VCaP (cell line): ENCODE measurements around the gene KLHL3.

Source experiments
- H3K27ac ChIP-seq: fragments of 450-650 bp; 2 replicates; pipeline ENCODE4 v1.5.1; 2017
- TF ChIP-seq, protein P1 (sequence below): fragments of 450-650 bp; conservative IDR thresholded peaks from 2 replicates; pipeline ENCODE4 v1.5.1; 2017; ENCODE audit warnings: mild to moderate bottlenecking, moderate library complexity

The KLHL3 gene

DNA sequence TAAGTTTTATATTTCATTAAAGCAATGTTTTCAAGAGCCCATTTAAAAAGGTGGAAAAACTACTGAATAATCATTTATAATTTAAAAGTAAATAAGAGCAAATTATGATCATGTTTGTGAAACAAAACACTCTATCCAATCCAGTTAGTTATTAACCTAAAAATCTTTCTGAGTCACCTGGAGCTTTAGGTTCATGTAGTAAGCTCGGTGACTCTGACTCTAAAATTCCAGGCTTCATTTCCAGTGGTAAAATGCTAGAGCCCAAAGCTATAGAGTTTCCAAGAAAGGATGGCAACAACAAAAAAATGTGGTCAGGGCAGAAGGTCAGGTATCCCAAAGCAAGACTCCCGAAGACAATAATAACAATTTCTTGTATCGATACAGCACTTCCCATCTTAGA is 160.7 kb downstream of the KLHL3 start:
- TF ChIP-seq, protein P1, sequence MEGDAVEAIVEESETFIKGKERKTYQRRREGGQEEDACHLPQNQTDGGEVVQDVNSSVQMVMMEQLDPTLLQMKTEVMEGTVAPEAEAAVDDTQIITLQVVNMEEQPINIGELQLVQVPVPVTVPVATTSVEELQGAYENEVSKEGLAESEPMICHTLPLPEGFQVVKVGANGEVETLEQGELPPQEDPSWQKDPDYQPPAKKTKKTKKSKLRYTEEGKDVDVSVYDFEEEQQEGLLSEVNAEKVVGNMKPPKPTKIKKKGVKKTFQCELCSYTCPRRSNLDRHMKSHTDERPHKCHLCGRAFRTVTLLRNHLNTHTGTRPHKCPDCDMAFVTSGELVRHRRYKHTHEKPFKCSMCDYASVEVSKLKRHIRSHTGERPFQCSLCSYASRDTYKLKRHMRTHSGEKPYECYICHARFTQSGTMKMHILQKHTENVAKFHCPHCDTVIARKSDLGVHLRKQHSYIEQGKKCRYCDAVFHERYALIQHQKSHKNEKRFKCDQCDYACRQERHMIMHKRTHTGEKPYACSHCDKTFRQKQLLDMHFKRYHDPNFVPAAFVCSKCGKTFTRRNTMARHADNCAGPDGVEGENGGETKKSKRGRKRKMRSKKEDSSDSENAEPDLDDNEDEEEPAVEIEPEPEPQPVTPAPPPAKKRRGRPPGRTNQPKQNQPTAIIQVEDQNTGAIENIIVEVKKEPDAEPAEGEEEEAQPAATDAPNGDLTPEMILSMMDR: no peak
- H3K27ac ChIP-seq: no peak overlapping the region

DNA sequence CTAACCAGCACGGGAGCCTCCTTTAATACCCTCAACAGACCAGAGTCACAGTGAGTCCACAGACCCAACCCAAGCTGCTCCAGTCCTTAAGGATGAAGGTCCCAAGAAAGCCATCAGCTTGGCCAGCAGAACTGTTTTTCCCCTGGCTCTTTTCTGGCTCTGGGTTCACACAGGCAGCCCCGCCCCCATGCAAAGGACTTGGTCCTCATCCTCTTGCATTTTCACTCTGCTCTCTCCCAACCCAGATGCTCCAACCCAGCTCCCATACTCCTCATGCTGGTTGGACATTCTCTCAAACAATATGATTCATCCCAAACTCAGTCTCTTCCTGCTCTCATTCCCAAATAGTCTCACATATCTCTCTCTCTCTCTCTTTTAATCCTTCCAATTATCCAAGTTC is 162.5 kb downstream of the KLHL3 start:
- no peak overlapping the region for H3K27ac ChIP-seq
- TF ChIP-seq, protein P1: no peak

DNA sequence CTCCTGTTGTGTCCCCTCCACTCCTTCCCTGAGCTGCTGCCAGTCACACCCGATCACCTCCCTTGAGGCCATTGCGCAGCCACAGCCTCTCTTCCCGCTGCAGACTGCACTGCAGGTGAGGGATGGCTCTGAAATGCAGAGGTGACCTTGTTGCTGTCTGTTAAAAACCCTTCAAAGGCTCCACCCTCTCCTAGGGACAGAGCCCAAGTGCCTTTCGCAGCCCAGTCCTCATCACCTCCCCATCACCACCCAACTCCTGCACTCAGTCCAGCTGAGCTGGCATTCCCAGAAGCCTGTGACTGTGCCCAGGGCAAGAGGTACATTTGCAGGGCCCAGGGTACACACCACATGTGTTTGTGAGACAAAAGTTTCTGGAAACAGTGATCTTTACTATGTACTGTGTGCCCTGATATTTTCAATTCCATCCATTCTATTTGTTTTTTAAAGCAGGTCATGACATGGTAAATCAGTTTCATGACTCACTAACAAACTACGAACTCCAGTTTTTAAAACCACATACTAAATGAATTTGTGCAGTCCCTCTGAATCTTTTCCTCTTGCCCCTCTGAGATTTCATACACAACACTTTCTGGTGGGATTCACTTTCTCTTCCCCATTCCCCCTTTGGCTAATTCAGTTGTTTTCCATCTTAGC is 163.7 kb downstream of the KLHL3 start:
- TF ChIP-seq, protein P1: no peak
- H3K27ac ChIP-seq: no peak overlapping the region

DNA sequence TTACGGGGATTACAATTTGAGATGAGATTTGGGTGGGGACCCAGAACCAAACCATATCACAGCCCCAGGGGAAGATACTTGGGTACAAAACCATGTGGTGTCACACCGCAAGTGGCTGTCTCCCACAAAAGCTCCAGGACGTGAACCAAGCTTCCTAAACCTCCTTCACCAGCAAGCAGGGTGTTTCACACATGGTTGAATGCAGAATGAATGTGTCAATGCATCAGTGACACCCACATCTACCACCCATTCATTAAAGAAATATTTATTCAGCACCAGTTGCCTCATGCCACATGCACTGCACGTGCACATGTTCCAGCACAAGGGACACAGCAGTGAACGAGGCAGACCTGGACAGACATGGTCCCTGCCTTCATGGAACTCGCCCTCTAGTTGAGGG is 165.8 kb downstream of the KLHL3 start:
- TF ChIP-seq, protein P1: no peak
- H3K27ac ChIP-seq: no peak overlapping the region
